ENCODE data around the gene CHDH.

Gene CHDH

DNA sequence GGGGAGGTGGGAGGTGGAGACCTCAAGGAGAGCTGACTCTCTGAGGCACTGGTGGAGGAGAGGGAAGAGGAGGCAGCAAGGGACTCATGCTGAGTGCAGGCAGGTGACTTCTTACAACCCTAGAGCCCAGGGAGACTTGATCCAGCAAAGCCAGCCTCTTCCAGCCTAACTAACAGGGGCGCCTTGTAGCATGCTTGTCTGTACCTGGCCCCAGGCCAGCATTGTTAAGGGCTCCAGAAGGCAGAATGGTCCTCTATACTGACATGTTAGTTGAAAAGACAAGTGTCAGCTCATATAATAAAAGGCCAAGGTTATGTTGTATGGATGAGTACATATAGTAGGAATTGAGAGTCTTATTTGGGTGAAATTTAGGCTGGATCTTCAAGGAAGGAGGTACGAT is 65.4 kb downstream of the CHDH start:
- DNase-seq, result no peak

- no peak for DNase-seq
Measured at GRCh38 chr3:53780171-53780570, 66.0 kb downstream of the CHDH start.

GRCh38 chr3:53778153-53778552 is 68.1 kb downstream of the CHDH start:
- DNase-seq, result no peak

DNA sequence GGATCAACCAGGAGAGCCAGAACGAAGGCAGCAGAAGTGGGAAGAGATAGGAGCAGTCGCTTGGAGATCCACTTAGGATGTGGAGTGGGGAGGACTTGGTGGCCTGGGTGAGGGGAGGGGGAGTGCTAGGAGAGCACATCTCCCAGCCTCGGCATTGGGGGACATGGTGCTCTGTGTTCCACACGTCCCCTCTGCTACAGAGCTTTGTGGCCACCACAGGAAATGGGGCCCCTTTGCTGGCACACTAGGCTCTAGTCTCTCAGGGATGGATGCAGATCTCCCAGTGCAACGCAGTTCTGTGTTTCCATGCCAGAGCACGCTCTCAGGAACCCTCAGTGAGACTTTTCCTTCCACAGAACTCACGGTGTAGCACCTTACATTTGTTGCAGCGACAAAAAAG is 68.8 kb downstream of the CHDH start:
- no peak for DNase-seq

DNA sequence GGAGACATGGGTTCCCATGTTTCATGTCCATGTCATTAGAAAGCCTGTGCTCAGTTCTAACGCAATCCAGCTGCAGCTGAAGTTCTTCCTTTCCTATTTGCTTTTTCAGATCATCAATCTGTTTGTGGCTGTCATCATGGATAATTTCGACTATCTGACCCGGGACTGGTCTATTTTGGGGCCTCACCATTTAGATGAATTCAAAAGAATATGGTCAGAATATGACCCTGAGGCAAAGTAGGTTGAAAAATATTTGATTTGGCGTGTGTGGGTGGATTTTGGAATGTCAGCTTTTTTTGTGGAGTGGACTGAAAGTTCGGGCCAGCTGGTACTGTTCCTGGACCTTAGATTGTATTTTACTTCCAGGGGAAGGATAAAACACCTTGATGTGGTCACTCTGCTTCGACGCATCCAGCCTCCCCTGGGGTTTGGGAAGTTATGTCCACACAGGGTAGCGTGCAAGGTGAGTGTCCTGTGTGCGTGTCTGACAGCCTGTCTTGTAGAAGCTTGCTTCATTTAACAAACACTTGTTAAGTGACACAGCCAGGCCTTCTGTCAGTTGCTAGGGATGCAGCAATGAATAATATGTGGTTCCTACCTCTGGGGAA is 69.6 kb downstream of the CHDH start:
- no peak for DNase-seq

- DNase-seq, result no peak
Measured at GRCh38 chr3:53775834-53776251, 70.4 kb downstream of the CHDH start.

- no peak for DNase-seq
Measured at GRCh38 chr3:53775018-53775417, 71.2 kb downstream of the CHDH start.

GRCh38 chr3:53774414-53774813 is 71.8 kb downstream of the CHDH start:
- DNase-seq, result no peak

DNA sequence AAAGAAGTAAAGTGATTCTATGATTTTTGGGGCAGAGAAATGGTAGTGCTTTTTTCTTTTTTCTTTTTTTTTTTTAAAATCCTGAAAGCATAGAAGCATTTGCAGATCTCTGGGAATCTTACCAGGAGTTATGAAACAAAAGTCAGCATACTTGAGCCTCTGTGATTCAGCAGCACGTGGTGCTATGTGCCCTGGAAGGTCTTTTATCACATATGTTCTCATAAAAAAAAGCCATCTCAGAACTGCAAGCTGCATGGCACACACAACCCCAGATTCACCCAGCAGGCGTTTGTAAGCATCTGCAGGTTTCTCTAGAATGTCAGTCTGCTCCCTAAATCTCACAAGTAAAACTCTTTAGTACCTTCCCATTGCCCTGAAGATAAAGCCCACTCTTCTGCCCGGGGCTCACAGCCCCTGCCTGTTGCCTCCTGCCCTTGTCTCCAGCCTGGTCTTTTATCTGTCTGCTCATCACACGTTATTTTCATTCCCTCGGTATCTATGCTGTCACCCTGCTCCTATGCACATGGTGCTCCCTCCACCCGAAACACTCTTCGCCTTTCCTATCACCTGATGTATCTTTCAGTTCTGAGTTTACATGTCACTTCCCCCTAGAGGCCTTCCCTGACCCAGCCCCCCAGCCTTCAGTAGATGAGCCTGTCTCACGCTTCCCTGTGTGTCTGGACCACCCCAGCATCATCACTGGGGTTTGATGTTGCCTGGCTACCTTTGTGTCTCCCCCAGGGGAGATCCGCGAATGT is 72.4 kb downstream of the CHDH start:
- DNase-seq, result no peak

GRCh38 chr3:53773021-53773436 is 73.2 kb downstream of the CHDH start:
- DNase-seq, result no peak

GRCh38 chr3:53772562-53772961 is 73.7 kb downstream of the CHDH start:
- no peak for DNase-seq

- DNase-seq, result no peak
Measured at GRCh38 chr3:53768478-53769459, 77.5 kb downstream of the CHDH start.

GRCh38 chr3:53766706-53767105 is 79.5 kb downstream of the CHDH start:
- no peak for DNase-seq

GRCh38 chr3:53765753-53766152 is 80.5 kb downstream of the CHDH start:
- no peak for DNase-seq

DNA sequence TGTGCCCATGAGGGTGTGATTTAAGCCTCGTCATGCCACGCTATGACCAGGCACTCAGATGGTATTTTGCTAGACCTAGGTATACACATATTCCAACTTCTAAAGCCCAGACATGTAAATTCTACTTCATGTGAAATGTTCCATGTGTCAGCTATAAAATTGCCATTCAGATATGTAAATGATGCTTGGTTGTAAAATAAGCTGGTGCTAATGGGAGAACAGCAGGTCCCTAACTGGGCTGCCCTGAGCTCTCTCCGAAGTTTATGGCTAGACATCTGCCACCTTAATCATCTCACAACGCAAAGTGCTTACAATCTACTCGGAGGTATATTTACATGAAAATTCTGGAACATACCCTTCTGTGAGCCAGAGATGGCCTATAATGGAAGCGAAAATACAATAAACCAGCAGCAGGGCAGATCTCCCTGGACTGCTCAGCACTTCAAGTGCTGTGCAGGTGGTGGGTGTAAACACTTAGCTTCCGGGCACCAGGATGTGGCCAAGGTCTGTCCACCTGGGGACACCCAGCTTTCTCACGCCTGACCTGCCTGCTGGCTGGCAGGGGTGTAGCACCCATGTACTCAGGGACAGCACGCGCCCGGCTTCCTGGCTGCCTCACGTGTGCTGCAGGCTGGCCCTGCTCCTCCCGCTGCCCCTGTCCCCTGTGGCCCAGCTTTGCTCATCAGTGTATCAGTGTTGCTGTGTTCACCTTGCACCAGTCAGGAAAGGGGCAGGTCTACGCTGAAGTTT is 82.0 kb downstream of the CHDH start:
- peak; percentile 59 for DNase-seq

GRCh38 chr3:53763353-53763752 is 82.9 kb downstream of the CHDH start:
- no peak for DNase-seq
